Measurements from ENCODE around the gene SPOCK1.
"Not testable (repeated sequence)": the region's sequence is repeated elsewhere in the genome, so short reads cannot be mapped to it uniquely, and the experiment has no call there.

SPOCK1 gene

DNA sequence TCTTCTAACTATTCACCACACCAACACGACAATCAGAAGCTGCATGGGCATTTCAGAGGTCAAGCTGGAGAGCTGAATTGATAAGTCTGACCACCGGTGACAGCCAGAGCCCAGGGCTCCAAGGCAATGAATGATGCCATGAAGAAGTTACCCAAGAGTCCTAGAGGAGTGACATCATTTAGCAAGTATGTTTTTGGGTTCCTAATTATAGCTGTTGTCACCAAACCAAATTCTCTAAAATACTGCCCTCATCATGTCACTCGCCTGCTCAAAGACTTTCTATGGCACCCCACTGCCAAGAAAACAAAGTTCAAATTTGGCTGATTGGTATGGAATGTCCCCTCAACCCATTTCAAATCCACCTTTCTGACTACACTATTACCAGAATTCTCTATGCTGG, 235.1 kb downstream of the SPOCK1 start:
- H3K4me3 ChIP-seq (ENCODE audit: low read length), result no peak overlapping the region
- no peaks in the 10 kb centered on the region; the same call in 1 of the 2 replicates for H3K4me1 ChIP-seq (ENCODE audit: insufficient read depth, low read length)
- H3K27me3 ChIP-seq (ENCODE audit: insufficient read depth, low read length), result no peaks in the 10 kb centered on the region
- no peaks in the 10 kb centered on the region for H3K9me3 ChIP-seq (ENCODE audit: insufficient read depth, low read depth, low read length)
- H3K27ac ChIP-seq (ENCODE audit: low read length), result no peak overlapping the region
- no peaks in the 10 kb centered on the region for H3K36me3 ChIP-seq (ENCODE audit: insufficient read depth, low read depth, low read length)
- H3K9ac ChIP-seq (ENCODE audit: low read depth, low read length), result no peak overlapping the region

GRCh38 chr5:137263371-137264005, 235.6 kb downstream of the SPOCK1 start:
- Histone ChIP-seq H3K9me3 (ENCODE audit: insufficient read depth, low read depth, low read length) (no peaks in the 10 kb centered on the region), H3K9ac (ENCODE audit: low read depth, low read length) (no peak overlapping the region), H3K36me3 (ENCODE audit: insufficient read depth, low read depth, low read length) (no peaks in the 10 kb centered on the region), H3K4me1 (ENCODE audit: insufficient read depth, low read length) (no peaks in the 10 kb centered on the region; the same call in 1 of the 2 replicates), H3K27ac (ENCODE audit: low read length) (no peak overlapping the region), H3K27me3 (ENCODE audit: insufficient read depth, low read length) (no peaks in the 10 kb centered on the region), H3K4me3 (ENCODE audit: low read length) (no peak overlapping the region)

GRCh38 chr5:137262818-137263217, 236.3 kb downstream of the SPOCK1 start:
- Histone ChIP-seq H3K4me3 (ENCODE audit: low read length) (no peak overlapping the region), H3K4me1 (ENCODE audit: insufficient read depth, low read length) (no peaks in the 10 kb centered on the region; the same call in 1 of the 2 replicates), H3K27me3 (ENCODE audit: insufficient read depth, low read length) (no peaks in the 10 kb centered on the region), H3K9me3 (ENCODE audit: insufficient read depth, low read depth, low read length) (no peaks in the 10 kb centered on the region), H3K9ac (ENCODE audit: low read depth, low read length) (no peak overlapping the region), H3K36me3 (ENCODE audit: insufficient read depth, low read depth, low read length) (no peaks in the 10 kb centered on the region), H3K27ac (ENCODE audit: low read length) (no peak overlapping the region)

DNA sequence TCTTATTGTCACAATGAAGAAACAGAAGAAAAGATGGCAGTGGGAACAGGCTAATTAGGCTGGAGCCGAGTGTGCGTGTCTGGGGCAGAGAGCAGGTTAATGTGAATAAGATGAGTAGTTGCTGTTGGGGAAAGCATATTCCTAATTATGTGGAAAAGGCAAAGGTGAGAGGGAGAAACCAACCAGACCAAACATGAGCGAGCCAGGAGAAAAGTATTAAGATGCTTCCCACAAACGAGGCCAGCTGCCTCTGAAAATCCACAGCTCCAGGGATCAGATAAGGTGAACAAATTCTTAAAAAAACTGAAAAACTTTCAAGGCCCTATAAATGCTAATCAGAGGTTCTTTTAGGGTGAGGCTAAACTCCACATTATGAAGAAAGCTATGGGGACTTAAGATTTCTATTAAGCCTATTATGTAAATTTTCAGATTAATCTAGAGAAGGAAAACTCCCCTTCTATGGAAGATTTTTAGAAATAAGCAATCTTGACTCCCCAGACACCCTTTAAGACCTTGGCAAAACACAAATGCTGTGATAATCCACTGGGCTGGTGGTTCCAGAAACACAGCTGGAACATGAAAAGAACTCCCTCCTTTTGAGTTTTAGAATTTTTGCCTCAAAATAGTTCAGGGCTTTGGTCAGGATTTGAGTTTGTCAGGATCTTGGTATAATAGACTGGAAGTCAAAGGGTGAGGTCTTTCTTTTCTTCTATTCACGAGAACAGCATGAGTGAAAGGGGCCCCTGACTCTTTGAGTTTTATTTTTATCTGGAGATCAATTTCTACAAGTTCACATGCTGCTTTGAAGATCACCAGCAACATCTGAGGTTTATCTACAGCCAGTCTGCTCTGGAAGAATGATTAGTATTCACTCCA, 238.1 kb downstream of the SPOCK1 start:
- Histone ChIP-seq H3K4me1 (ENCODE audit: insufficient read depth, low read length) (no peaks in the 10 kb centered on the region; the same call in 1 of the 2 replicates), H3K27me3 (ENCODE audit: insufficient read depth, low read length) (no peaks in the 10 kb centered on the region), H3K9ac (ENCODE audit: low read depth, low read length) (no peak overlapping the region), H3K36me3 (ENCODE audit: insufficient read depth, low read depth, low read length) (no peaks in the 10 kb centered on the region), H3K9me3 (ENCODE audit: insufficient read depth, low read depth, low read length) (no peaks in the 10 kb centered on the region), H3K4me3 (ENCODE audit: low read length) (no peak overlapping the region), H3K27ac (ENCODE audit: low read length) (no peak overlapping the region)

DNA sequence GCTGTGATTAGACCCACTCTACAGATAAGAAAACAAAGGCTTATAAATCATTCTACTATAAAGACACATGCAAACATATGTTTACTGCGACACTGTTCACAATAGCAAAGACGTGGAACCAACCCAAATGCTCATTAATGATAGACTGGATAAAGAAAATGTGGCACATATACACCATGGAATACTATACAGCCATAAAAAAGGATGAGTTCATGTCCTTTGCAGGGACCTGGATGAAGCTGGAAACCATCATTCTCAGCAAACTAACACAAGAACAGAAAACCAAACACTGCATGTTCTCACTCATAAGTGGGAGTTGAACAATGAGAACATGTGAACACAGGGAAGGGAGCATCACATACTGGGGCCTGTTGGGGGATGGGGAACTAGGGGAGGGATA, 240.0 kb downstream of the SPOCK1 start:
- not testable (repeated sequence) for H3K36me3 ChIP-seq (ENCODE audit: insufficient read depth, low read depth, low read length)

GRCh38 chr5:137254119-137255090, 244.7 kb downstream of the SPOCK1 start:
- Histone ChIP-seq H3K9ac (ENCODE audit: low read depth, low read length) (no peak overlapping the region), H3K36me3 (ENCODE audit: insufficient read depth, low read depth, low read length) (no peaks in the 10 kb centered on the region), H3K27me3 (ENCODE audit: insufficient read depth, low read length) (no peaks in the 10 kb centered on the region), H3K27ac (ENCODE audit: low read length) (no peak overlapping the region), H3K4me1 (ENCODE audit: insufficient read depth, low read length) (no peaks in the 10 kb centered on the region), H3K9me3 (ENCODE audit: insufficient read depth, low read depth, low read length) (no peaks in the 10 kb centered on the region), H3K4me3 (ENCODE audit: low read length) (no peak overlapping the region)

More for the DNA sequence above, 240.0 kb downstream of the SPOCK1 start:
- H3K9me3 ChIP-seq (ENCODE audit: insufficient read depth, low read depth, low read length); H3K4me3 ChIP-seq (ENCODE audit: low read length); H3K27me3 ChIP-seq (ENCODE audit: insufficient read depth, low read length); H3K27ac ChIP-seq (ENCODE audit: low read length); H3K9ac ChIP-seq (ENCODE audit: low read depth, low read length); H3K4me1 ChIP-seq (ENCODE audit: insufficient read depth, low read length): not testable (repeated sequence)

- H3K9ac ChIP-seq (ENCODE audit: low read depth, low read length), result no peak overlapping the region
- H3K27me3 ChIP-seq (ENCODE audit: insufficient read depth, low read length), result no peaks in the 10 kb centered on the region
- no peaks in the 10 kb centered on the region for H3K9me3 ChIP-seq (ENCODE audit: insufficient read depth, low read depth, low read length)
- no peaks in the 10 kb centered on the region for H3K4me1 ChIP-seq (ENCODE audit: insufficient read depth, low read length)
- H3K27ac ChIP-seq (ENCODE audit: low read length), result no peak overlapping the region
- H3K4me3 ChIP-seq (ENCODE audit: low read length), result no peak overlapping the region
- H3K36me3 ChIP-seq (ENCODE audit: insufficient read depth, low read depth, low read length), result no peaks in the 10 kb centered on the region
These were observed 246.6 kb downstream of the SPOCK1 start for GRCh38 chr5:137252512-137252911.

GRCh38 chr5:137250421-137250820, 248.7 kb downstream of the SPOCK1 start:
- Histone ChIP-seq H3K27me3 (ENCODE audit: insufficient read depth, low read length) (no peaks in the 10 kb centered on the region), H3K9ac (ENCODE audit: low read depth, low read length) (no peak overlapping the region), H3K4me3 (ENCODE audit: low read length) (no peak overlapping the region), H3K9me3 (ENCODE audit: insufficient read depth, low read depth, low read length) (no peaks in the 10 kb centered on the region), H3K36me3 (ENCODE audit: insufficient read depth, low read depth, low read length) (no peaks in the 10 kb centered on the region), H3K4me1 (ENCODE audit: insufficient read depth, low read length) (no peaks in the 10 kb centered on the region), H3K27ac (ENCODE audit: low read length) (no peak overlapping the region)

DNA sequence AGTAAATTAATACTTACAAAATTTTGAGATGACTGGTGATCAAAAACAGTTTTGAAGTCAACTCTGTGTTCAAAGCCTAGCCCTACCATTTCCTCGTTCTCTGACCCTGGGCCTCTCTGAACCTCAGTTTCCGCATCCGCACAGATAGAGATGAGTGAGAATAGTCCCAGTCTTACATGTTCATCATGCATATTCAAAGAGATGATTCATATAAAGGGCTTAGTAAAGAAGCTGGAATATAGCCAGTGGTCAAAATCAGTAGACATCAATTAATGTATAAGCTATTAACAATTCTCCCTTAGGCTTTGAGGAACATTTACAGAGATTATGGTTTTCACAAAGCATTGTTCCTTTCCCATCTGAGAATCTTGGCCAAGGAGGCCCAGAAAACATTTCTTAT, 250.6 kb downstream of the SPOCK1 start:
- no peaks in the 10 kb centered on the region for H3K4me1 ChIP-seq (ENCODE audit: insufficient read depth, low read length)
- H3K27ac ChIP-seq (ENCODE audit: low read length), result no peak overlapping the region

DNA sequence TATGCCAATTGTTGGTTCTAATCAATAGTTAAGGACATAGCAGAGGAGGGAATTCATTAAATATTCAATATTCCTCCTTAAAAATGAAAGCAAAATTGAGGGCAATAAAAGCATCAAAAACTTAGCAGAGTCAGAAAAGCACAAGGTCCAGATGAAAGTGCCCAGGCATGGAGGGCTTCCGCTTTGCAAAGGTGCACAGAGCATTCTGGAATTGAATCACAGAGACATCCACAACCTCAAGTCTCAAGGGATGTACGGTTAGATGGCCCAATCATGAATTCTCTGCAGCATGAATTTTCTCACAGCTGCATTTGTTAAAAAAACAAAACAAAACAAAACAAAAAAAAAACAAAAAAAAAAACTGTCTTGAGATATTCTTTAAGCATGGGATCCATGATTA, 253.7 kb downstream of the SPOCK1 start:
- H3K27me3 ChIP-seq (ENCODE audit: insufficient read depth, low read length), result no peaks in the 10 kb centered on the region

More for the DNA sequence above, 250.6 kb downstream of the SPOCK1 start:
- Histone ChIP-seq H3K9me3 (ENCODE audit: insufficient read depth, low read depth, low read length) (no peaks in the 10 kb centered on the region), H3K4me3 (ENCODE audit: low read length) (no peak overlapping the region), H3K36me3 (ENCODE audit: insufficient read depth, low read depth, low read length) (no peaks in the 10 kb centered on the region), H3K27me3 (ENCODE audit: insufficient read depth, low read length) (no peaks in the 10 kb centered on the region), H3K9ac (ENCODE audit: low read depth, low read length) (no peak overlapping the region)

GRCh38 chr5:137240285-137240684, 258.8 kb downstream of the SPOCK1 start:
- H3K9ac ChIP-seq (ENCODE audit: low read depth, low read length), result no peak overlapping the region
- no peaks in the 10 kb centered on the region for H3K9me3 ChIP-seq (ENCODE audit: insufficient read depth, low read depth, low read length)
- no peaks in the 10 kb centered on the region for H3K27me3 ChIP-seq (ENCODE audit: insufficient read depth, low read length)
- H3K4me1 ChIP-seq (ENCODE audit: insufficient read depth, low read length), result no peaks in the 10 kb centered on the region
- H3K36me3 ChIP-seq (ENCODE audit: insufficient read depth, low read depth, low read length), result no peaks in the 10 kb centered on the region
- no peak overlapping the region for H3K27ac ChIP-seq (ENCODE audit: low read length)
- H3K4me3 ChIP-seq (ENCODE audit: low read length), result no peak overlapping the region

More for the DNA sequence above, 253.7 kb downstream of the SPOCK1 start:
- H3K4me1 ChIP-seq (ENCODE audit: insufficient read depth, low read length), result no peaks in the 10 kb centered on the region
- no peak overlapping the region for H3K4me3 ChIP-seq (ENCODE audit: low read length)
- H3K9me3 ChIP-seq (ENCODE audit: insufficient read depth, low read depth, low read length), result no peaks in the 10 kb centered on the region
- no peak overlapping the region for H3K9ac ChIP-seq (ENCODE audit: low read depth, low read length)
- H3K27ac ChIP-seq (ENCODE audit: low read length), result no peak overlapping the region
- H3K36me3 ChIP-seq (ENCODE audit: insufficient read depth, low read depth, low read length), result no peaks in the 10 kb centered on the region

Data from iPS-20b (cell line).